ENCODE data around the gene AGPAT2. TPM values are rescaled to one million over a fixed set of nuclear protein-coding genes. Genes with fewer than 3 reads are reported as not detected.

AGPAT2 gene
- total RNA-seq, 4 donors from 2014 or later: 22.0 to 52.8 (median 39.3) TPM

DNA sequence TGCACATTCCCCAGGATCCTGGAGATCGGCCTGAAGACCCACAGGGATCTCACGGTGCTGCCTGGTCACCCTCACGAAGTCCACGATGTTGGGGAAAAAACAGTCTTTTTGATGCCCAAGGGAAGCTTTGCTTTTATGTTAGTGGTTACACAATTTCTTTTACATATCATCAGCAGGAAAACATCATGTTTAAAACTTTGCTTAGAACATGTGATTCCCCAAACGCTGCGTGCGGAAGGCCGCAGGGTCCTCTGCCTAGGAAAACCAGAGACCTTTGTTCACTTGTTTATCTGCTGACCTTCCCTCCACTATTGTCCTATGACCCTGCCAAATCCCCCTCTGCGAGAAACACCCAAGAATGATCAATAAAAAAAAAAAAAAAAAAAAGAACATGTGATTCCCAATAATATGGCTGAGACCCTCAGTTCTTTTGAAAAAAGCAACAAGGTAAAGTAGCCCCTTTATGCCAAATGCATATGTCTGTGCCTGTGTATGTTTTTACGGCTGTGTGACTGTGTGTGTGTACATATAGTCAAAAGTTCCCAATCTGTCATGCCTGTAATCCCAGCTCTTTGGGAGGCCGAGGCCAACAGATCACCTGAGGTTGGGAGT is 11.5 kb upstream of the AGPAT2 start:
- TF ChIP-seq POLR2AphosphoS5 (IDR thresholded peaks at IDR 0.05) (no peak), POLR2A (IDR thresholded peaks at IDR 0.05; ENCODE audit: low read depth) (no peak), EP300 (IDR thresholded peaks at IDR 0.05) (no peak)
- TF ChIP-seq, protein P1, sequence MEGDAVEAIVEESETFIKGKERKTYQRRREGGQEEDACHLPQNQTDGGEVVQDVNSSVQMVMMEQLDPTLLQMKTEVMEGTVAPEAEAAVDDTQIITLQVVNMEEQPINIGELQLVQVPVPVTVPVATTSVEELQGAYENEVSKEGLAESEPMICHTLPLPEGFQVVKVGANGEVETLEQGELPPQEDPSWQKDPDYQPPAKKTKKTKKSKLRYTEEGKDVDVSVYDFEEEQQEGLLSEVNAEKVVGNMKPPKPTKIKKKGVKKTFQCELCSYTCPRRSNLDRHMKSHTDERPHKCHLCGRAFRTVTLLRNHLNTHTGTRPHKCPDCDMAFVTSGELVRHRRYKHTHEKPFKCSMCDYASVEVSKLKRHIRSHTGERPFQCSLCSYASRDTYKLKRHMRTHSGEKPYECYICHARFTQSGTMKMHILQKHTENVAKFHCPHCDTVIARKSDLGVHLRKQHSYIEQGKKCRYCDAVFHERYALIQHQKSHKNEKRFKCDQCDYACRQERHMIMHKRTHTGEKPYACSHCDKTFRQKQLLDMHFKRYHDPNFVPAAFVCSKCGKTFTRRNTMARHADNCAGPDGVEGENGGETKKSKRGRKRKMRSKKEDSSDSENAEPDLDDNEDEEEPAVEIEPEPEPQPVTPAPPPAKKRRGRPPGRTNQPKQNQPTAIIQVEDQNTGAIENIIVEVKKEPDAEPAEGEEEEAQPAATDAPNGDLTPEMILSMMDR (IDR thresholded peaks at IDR 0.05): no peak
- WGBS: 92% methylated on average over 11 of the region's 11 CpGs
- intact Hi-C loops (cut with DNase I): loop anchor here (10.0 kb wide), 1 partner anchor 214 kb away; the partner anchor contains the start of gene SEC16A

DNA sequence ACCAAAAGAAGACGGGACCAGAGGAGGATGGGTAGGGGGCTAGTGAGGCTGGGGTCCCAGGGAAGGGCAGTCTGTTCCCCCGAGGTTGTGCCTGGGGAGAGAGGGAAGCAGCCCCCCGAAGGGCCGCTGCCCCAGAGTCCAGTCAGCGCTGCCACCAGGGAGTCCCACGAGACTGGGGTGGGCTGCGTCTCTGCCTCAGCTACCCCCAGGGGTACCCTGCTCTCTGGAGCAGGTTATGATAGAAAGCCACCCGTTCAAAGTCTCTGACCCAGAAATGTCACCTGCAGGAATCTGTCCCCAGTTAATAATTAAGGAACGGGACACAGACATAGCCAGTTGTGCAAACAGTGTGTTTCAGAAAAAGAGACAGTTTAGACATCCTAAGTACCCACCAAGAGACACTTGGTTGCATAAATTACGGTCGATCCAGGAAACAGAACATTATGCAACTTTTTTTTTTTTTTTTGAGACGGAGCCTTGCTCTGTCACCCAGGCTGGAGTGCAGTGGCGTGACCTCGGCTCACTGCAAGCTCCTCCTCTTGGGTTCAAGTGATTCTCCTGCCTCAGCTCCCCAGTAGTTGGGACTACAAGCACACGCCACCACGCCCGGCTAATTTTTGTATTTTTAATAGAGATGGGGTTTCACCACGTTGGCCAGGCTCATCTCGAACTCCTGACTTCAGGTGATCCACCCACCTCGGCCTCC is 10.7 kb upstream of the AGPAT2 start:
- DNase-seq (ENCODE audit: extremely low spot score): no peak
- no peak overlapping the region for H3K4me3 ChIP-seq
- WGBS: 75% methylated on average over 16 of the region's 20 CpGs
- H3K4me1 ChIP-seq: peaks cover 4 to 15% (median 10%) of the 10 kb centered on the region in 4 donors
- H3K9me3 ChIP-seq: no peaks in the 10 kb centered on the region
- TF ChIP-seq EP300 (IDR thresholded peaks at IDR 0.05): no peak
- TF ChIP-seq, protein P1 (IDR thresholded peaks at IDR 0.05): no peak
- TF ChIP-seq POLR2AphosphoS5 (IDR thresholded peaks at IDR 0.05): no peak
- no peak for TF ChIP-seq POLR2A (IDR thresholded peaks at IDR 0.05; ENCODE audit: low read depth)
- H3K36me3 ChIP-seq: no peaks in the 10 kb centered on the region
- intact Hi-C loops (cut with DNase I): loop anchor here (10.0 kb wide), 1 partner anchor 213 kb away; the partner anchor contains the start of gene SEC16A
- H3K27me3 ChIP-seq: peaks cover 0 to 51% (median 4%) of the 10 kb centered on the region in 4 donors
- no peak overlapping the region for H3K27ac ChIP-seq (replicated peaks in 1 of 4)

More for the DNA sequence above, 11.5 kb upstream of the AGPAT2 start:
- Histone ChIP-seq H3K36me3 (no peaks in the 10 kb centered on the region), H3K4me1 (peaks cover 4 to 12% (median 6%) of the 10 kb centered on the region in 4 donors), H3K27ac (replicated peaks in 1 of 4) (no peak overlapping the region), H3K4me3 (no peak overlapping the region), H3K27me3 (peaks cover 0 to 51% (median 4%) of the 10 kb centered on the region in 4 donors), H3K9me3 (no peaks in the 10 kb centered on the region)
- no peak for DNase-seq (ENCODE audit: extremely low spot score)

DNA sequence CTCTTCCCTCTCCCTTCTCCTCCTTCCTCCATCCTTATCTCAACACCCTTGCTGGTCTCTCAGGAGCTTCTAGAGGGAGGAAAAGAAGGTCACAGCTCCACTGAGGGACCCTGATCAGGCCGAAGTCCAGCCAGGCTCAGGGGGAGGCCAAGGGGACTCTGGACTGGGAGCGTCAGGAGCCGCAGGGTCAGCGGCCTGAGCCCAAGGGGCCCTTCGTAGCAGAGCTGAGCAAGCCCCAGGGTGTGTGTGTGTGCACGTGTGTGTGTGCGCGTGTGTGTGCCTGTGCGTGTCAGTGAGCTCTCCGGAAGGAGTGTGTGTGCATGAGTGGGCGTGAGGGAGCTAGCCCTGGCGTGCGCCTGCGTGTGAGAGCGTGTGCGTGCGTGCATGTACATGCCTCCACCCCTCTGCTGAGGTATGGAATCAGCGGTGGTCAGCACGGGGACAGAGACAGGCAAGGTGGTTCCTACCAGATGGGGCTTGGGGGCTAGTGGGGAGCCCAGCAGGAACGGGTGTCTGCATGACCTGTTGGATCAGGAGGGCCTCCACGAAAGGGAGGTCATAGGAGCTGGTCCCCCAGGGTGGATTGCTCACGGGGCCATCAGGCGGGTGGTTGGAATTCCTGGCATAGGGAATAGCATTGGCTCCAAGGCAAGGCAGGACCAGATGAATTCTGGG is 10.0 kb upstream of the AGPAT2 start:
- peaks cover 4 to 15% (median 10%) of the 10 kb centered on the region in 4 donors for H3K4me1 ChIP-seq
- no peak overlapping the region for H3K4me3 ChIP-seq
- no peak for DNase-seq (ENCODE audit: extremely low spot score)
- intact Hi-C loops (cut with DNase I): loop anchor here (10.0 kb wide), 1 partner anchor 212 kb away; the partner anchor contains the start of gene SEC16A
- peaks cover 0 to 49% (median 4%) of the 10 kb centered on the region in 4 donors for H3K27me3 ChIP-seq
- H3K36me3 ChIP-seq: no peaks in the 10 kb centered on the region
- 78% methylated on average over 14 of the region's 23 CpGs for WGBS
- no peak for TF ChIP-seq POLR2A (IDR thresholded peaks at IDR 0.05; ENCODE audit: low read depth)
- no peak overlapping the region for H3K27ac ChIP-seq (replicated peaks in 1 of 4)
- H3K9me3 ChIP-seq: no peaks in the 10 kb centered on the region

DNA sequence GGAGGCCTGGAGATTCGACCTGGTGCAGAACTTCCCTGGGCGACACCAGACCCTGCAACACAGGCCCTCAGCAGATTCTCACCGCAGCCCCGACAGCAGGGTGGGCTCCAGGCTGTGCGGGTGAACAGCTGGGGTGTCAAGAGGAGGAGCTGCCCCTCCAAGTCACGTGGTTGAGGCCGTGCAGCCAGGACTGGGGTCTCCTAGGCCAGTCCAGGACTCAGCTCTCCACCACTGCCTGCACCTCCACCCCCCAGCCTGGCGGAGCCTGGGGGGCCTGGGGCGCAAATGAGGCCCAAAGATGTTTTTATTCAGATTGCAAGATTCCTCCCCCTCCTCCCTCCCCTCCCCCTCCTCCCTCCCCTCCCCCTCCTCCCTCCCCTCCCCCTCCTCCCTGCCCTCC is 9.2 kb upstream of the AGPAT2 start:
- H3K4me1 ChIP-seq: peaks cover 5 to 15% (median 12%) of the 10 kb centered on the region in 4 donors
- H3K4me3 ChIP-seq: no peak overlapping the region
- H3K9me3 ChIP-seq: no peaks in the 10 kb centered on the region
- TF ChIP-seq POLR2A (IDR thresholded peaks at IDR 0.05; ENCODE audit: low read depth): no peak
- TF ChIP-seq, protein P1 (IDR thresholded peaks at IDR 0.05): no peak
- no peak for TF ChIP-seq EP300 (IDR thresholded peaks at IDR 0.05)
- no peak for TF ChIP-seq POLR2AphosphoS5 (IDR thresholded peaks at IDR 0.05)
- no peak for DNase-seq (ENCODE audit: extremely low spot score)
- WGBS: 58% methylated on average over 6 of the region's 9 CpGs
- H3K36me3 ChIP-seq: no peaks in the 10 kb centered on the region
- intact Hi-C loops (cut with DNase I): loop anchor here (10.0 kb wide), 1 partner anchor 212 kb away; the partner anchor contains the start of gene SEC16A
- H3K27ac ChIP-seq (replicated peaks in 1 of 4): no peak overlapping the region
- peaks cover 0 to 42% (median 3%) of the 10 kb centered on the region in 4 donors for H3K27me3 ChIP-seq
